Smooth muscle cell (in vitro differentiated cells): ENCODE results near the gene HOXA9. TPM values are rescaled to one million over a fixed set of nuclear protein-coding genes. Genes with fewer than 3 reads are reported as not detected.

Experiments used
- DNase-seq: peaks from one replicate; lab custom pipeline; 2025; ENCODE audit not compliant: unreplicated experiment; lab: John Stamatoyannopoulos, UW
- H2AFZ ChIP-seq: fragments of 200-600 bp; sonication (generic); 2 replicates; pipeline ENCODE4 v1.6.0; 2016; ENCODE audit warnings: antibody characterized with exemption, low read depth, mild to moderate bottlenecking
- H3F3A ChIP-seq: fragments of 200-600 bp; sonication (generic); 2 replicates; pipeline ENCODE4 v1.6.0; 2017; ENCODE audit warnings: antibody characterized with exemption, low read depth
- H3K27ac ChIP-seq: fragments of 200-600 bp; sonication (generic); 2 replicates; pipeline ENCODE4 v1.5.1; 2016; ENCODE audit warnings: low read depth, mild to moderate bottlenecking
- H3K27me3 ChIP-seq: fragments of 200-600 bp; sonication (generic); 2 replicates; pipeline ENCODE4 v1.6.1; 2016; ENCODE audit warnings: low read depth, mild to moderate bottlenecking
- H3K36me3 ChIP-seq: fragments of 200-600 bp; sonication (generic); 2 replicates; pipeline ENCODE4 v1.5.1; 2016; ENCODE audit warnings: low read depth
- H3K4me1 ChIP-seq: fragments of 200-600 bp; sonication (generic); 2 replicates; pipeline ENCODE4 v1.5.1; 2016; ENCODE audit warnings: low read depth
- H3K4me2 ChIP-seq: fragments of 200-600 bp; sonication (generic); 2 replicates; pipeline ENCODE4 v1.6.0; 2016; ENCODE audit warnings: mild to moderate bottlenecking
- H3K4me3 ChIP-seq: fragments of 200-600 bp; sonication (generic); 2 replicates; pipeline ENCODE4 v1.5.1; 2016; ENCODE audit warnings: mild to moderate bottlenecking
- H3K79me2 ChIP-seq: fragments of 200-600 bp; sonication (generic); 2 replicates; pipeline ENCODE4 v1.6.0; 2016; ENCODE audit warnings: low read depth, mild to moderate bottlenecking
- H3K9ac ChIP-seq: fragments of 200-600 bp; sonication (generic); 2 replicates; pipeline ENCODE4 v1.6.0; 2016; ENCODE audit warnings: low read depth
- H3K9me3 ChIP-seq: fragments of 200-600 bp; sonication (generic); replicated peaks from 2 replicates; pipeline ENCODE4 v1.5.1; 2016; ENCODE audit warnings: low read depth
- H4K20me1 ChIP-seq: fragments of 200-600 bp; sonication (generic); 2 replicates; pipeline ENCODE4 v1.6.0; 2016; ENCODE audit warnings: low read depth
- CTCF ChIP-seq: fragments of 200-600 bp; sonication (generic); IDR thresholded peaks from 2 replicates; pipeline ENCODE4 v1.5.1; 2017; ENCODE audit warnings: borderline replicate concordance, mild to moderate bottlenecking, antibody characterized with exemption; ENCODE audit not compliant: insufficient read depth, poor library complexity, severe bottlenecking
- WGBS: methylation state at CpG from one replicate; pipeline ENCODE4 v1.1.7; 2016; ENCODE audit warnings: low lambda C conversion rate; 5-methylcytosine and 5-hydroxymethylcytosine counted together
- polyA plus RNA-seq: library from polyadenylated mRNA; unstranded; fragments of >200 nt; fragmentation: Nextera tagmentation; extraction: Ambion mirVana; gene quantifications from 2 replicates; pipeline ENCODE4 v1.2.1, GENCODE V29; 2016
- total RNA-seq: library from RNA; depleted of rRNA; stranded (reverse); fragments of >200 nt; gene quantifications from 2 replicates; pipeline ENCODE4 v1.2.3, GENCODE V29; 2014

Gene HOXA9
- total and polyA plus RNA-seq, 2 experiments from 2014 or later = 12.6 to 35.8 TPM

GRCh38 chr7:27128776-27129728 is 36.3 kb downstream of the HOXA9 start:
- WGBS = 18% methylated on average over 28 of the region's 28 CpGs
- peaks cover 7% of the 10 kb centered on the region for H3K4me1 ChIP-seq
- no peaks in the 10 kb centered on the region for H4K20me1 ChIP-seq
- H2AFZ ChIP-seq = no peak overlapping the region
- H3K4me3 ChIP-seq = no peak overlapping the region
- no peak for TF ChIP-seq CTCF
- H3K9me3 ChIP-seq = no peaks in the 10 kb centered on the region
- H3K27ac ChIP-seq = no peak overlapping the region
- no peak for DNase-seq
- no peaks in the 10 kb centered on the region for H3F3A ChIP-seq
- no peaks in the 10 kb centered on the region for H3K79me2 ChIP-seq
- no peak overlapping the region for H3K9ac ChIP-seq
- no peak overlapping the region for H3K4me2 ChIP-seq
- no peaks in the 10 kb centered on the region for H3K36me3 ChIP-seq
- H3K27me3 ChIP-seq = peaks cover 100% of the 10 kb centered on the region

DNA sequence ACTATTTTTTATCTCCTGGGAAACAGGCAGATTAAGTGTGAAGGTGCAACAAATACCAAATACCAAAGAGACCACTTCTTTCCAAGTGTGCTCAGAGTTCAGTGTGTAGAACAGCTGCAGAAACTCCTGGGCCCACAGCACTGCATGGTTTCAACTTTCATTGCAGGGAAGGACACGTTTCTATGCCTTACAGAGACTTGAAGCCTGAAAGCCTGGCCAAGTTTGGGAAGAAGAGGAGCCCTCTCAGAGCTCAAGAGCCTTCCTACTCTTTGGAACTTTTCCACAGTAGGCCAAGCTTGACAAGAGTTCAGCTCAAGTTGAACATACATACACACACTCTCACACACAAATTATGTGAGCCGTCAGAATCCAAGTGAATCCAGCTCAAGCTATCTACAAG is 37.3 kb downstream of the HOXA9 start:
- Histone ChIP-seq H3K27me3 (peaks cover 100% of the 10 kb centered on the region), H3K4me1 (peaks cover 7% of the 10 kb centered on the region), H3K79me2 (no peaks in the 10 kb centered on the region), H3K4me2 (no peak overlapping the region), H3K4me3 (no peak overlapping the region), H3K36me3 (no peaks in the 10 kb centered on the region), H3F3A (no peaks in the 10 kb centered on the region), H3K27ac (no peak overlapping the region), H3K9me3 (no peaks in the 10 kb centered on the region), H3K9ac (no peak overlapping the region), H4K20me1 (no peaks in the 10 kb centered on the region), H2AFZ (no peak overlapping the region)
- no peak for TF ChIP-seq CTCF
- WGBS = 31% methylated on average over 2 of the region's 2 CpGs
- DNase-seq = no peak

GRCh38 chr7:27126596-27127327 is 38.6 kb downstream of the HOXA9 start:
- H3K4me1 ChIP-seq = peaks cover 7% of the 10 kb centered on the region
- H3K27ac ChIP-seq = no peak overlapping the region
- no peak for DNase-seq
- H3K79me2 ChIP-seq = no peaks in the 10 kb centered on the region
- no peak overlapping the region for H3K4me2 ChIP-seq
- no peak overlapping the region for H2AFZ ChIP-seq
- no peaks in the 10 kb centered on the region for H4K20me1 ChIP-seq
- no peak for TF ChIP-seq CTCF
- no peak overlapping the region for H3K4me3 ChIP-seq
- H3K9me3 ChIP-seq = no peaks in the 10 kb centered on the region
- no peak overlapping the region for H3K9ac ChIP-seq
- H3F3A ChIP-seq = no peaks in the 10 kb centered on the region
- peaks cover 100% of the 10 kb centered on the region for H3K27me3 ChIP-seq
- H3K36me3 ChIP-seq = no peaks in the 10 kb centered on the region
- WGBS = 23% methylated on average over 3 of the region's 3 CpGs
